ENCODE data around the gene PTPRU. TPM values are rescaled to one million over a fixed set of nuclear protein-coding genes. Genes with fewer than 3 reads are reported as not detected.

The PTPRU gene
- total RNA-seq (10 to 100 TPM; 22.5 to 51.4 (median 28.6) TPM), polyA plus RNA-seq (10 to 100 TPM; 14.5 to 31.4 (median 17.4) TPM)
- long read RNA-seq, donor 1, full-length matches to known transcripts = 4 of 30 reads
- long read RNA-seq, donor 1, partial matches to known transcripts = 19 of 30 reads
- long read RNA-seq, donor 1, other reads (novel, unspliced or antisense) = 7 of 30 reads
- long read RNA-seq, donor 2, full-length matches to known transcripts = 3 of 29 reads
- long read RNA-seq, donor 2, partial matches to known transcripts = 23 of 29 reads
- long read RNA-seq, donor 2, other reads (novel, unspliced or antisense) = 3 of 29 reads

DNA sequence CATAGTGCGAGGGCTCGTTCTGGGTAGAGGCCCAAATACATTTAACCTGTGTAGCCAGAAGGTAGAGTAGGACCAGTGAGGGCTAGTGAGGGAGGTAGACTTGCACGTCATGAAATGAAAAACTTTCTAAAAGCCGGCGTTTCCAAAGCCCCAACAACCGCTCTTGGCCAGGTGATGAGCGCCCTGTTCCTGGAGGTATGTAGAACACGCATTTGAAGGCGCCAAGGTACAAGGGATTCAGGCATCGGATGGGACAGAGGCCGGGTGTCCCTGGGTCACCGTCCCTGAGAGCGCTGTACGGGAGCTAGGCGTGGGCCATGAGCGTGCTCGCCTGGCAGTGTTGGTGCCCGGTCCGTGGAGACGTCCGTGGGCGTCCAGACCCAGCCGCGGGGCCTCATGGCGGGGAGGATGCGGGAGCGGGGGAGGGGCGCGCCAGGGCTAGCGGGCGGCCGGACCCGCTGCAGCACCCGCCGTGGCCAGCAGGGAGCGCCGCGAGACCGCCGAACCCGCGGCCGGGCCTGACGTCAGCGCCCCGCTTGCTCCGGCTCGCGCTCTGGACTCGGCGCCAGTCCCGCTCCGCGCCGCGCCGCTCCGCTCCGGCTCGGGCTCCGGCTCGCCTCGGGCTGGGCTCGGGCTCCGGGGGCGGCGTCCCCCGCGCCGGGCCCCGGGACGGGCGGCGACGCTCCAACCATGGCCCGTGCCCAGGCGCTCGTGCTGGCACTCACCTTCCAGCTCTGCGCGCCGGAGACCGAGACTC, at the start of gene PTPRU:
Gene PTPRU, plus strand, starts transcription at position 568 of the 757 bp plus-strand sequence. Its CDS starts 123 bp downstream, at position 691.
- DNase-seq = peak; percentile 81 to 90
- peak; percentile 80 to 86 (median 80) for ATAC-seq
- no peaks in the 10 kb centered on the region for H3K36me3 ChIP-seq (ENCODE audit: insufficient read depth in 1 of 2, low read depth in 1 of 2)
- H3K9me3 ChIP-seq = no peaks in the 10 kb centered on the region
- peak within 1 kb of the TSS; percentile 83 for H3K4me3 ChIP-seq
- peak within 1 kb of the TSS; percentile 84 for H3K27ac ChIP-seq
- TF ChIP-seq, protein P1, sequence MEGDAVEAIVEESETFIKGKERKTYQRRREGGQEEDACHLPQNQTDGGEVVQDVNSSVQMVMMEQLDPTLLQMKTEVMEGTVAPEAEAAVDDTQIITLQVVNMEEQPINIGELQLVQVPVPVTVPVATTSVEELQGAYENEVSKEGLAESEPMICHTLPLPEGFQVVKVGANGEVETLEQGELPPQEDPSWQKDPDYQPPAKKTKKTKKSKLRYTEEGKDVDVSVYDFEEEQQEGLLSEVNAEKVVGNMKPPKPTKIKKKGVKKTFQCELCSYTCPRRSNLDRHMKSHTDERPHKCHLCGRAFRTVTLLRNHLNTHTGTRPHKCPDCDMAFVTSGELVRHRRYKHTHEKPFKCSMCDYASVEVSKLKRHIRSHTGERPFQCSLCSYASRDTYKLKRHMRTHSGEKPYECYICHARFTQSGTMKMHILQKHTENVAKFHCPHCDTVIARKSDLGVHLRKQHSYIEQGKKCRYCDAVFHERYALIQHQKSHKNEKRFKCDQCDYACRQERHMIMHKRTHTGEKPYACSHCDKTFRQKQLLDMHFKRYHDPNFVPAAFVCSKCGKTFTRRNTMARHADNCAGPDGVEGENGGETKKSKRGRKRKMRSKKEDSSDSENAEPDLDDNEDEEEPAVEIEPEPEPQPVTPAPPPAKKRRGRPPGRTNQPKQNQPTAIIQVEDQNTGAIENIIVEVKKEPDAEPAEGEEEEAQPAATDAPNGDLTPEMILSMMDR (IDR thresholded peaks at IDR 0.05) = peak; percentile 97
- H3K4me1 ChIP-seq = peaks cover 6% of the 10 kb centered on the region
- intact Hi-C loops (cut with DNase I) = loop anchor here (2.0 to 10.0 kb wide), 10 partner anchors 556 to 1539 kb away; no protein-coding TSS in a partner anchor
- no peaks in the 10 kb centered on the region for H3K27me3 ChIP-seq (ENCODE audit: insufficient read depth in 3 of 3, low read length in 2 of 3)
- WGBS, 3 donors = 5 to 7% (median 5%) methylated on average over 63 to 82 of the region's 82 CpGs

DNA sequence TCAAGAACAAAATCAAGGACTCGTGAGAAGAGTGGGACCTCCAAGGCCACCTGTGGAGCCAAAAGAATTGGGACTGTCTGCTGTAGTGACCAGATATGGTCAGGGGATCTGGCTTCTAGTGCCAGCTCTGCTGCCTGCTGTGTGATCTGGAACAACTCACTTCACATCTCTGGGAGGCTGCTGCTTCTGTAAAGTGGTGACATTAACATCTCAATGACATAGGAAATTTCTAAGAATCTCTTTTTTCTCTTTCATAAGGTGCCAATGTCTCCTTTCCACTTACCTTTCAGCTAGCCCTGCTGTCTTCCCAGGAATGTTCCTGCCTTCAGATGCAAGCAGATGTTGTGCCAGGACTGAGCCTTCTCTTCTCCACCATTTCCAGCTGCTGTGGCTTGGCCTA, 49.6 kb upstream of the PTPRU start:
- TF ChIP-seq, protein P1 (IDR thresholded peaks at IDR 0.05) = no peak
- no peak for DNase-seq
- Histone ChIP-seq H3K27me3 (ENCODE audit: insufficient read depth in 3 of 3, low read length in 2 of 3) (no peaks in the 10 kb centered on the region), H3K4me1 (peaks cover 4% of the 10 kb centered on the region), H3K27ac (no peak overlapping the region), H3K36me3 (ENCODE audit: insufficient read depth in 1 of 2, low read depth in 1 of 2) (no peaks in the 10 kb centered on the region), H3K4me3 (no peak overlapping the region), H3K9me3 (no peaks in the 10 kb centered on the region)
- WGBS, 3 donors = 87 to 93% (median 92%) methylated on average over 1 of the region's 1 CpG
- intact Hi-C loops (cut with DNase I) = no loop called here
- ATAC-seq = no peak

DNA sequence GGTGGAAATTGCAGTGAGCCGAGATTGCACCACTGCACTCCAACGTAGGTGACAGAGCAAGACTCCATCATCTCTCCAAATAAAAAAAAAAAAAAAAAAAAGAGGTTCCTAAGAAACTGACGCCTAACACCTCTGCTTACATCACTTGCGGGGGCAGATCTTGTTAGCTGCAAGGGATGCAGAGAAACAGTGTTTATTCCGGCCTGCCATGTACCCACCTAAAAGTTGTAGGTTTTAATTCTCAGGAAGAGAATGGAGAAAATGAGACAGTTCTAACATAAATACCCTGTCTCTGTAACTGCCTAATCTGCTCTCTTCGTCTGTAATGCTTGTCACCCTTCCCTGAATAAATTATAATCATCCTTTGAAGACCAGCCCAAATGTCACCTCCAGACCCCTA, 45.6 kb upstream of the PTPRU start:
- H3K4me3 ChIP-seq = no peak overlapping the region
- DNase-seq (no peak), ATAC-seq (no peak)
- TF ChIP-seq, protein P1 (IDR thresholded peaks at IDR 0.05) = no peak
- peaks cover 4 to 35% of the 10 kb centered on the region in 2 donors for H3K36me3 ChIP-seq (ENCODE audit: insufficient read depth in 1 of 2, low read depth in 1 of 2)
- no peaks in the 10 kb centered on the region for H3K27me3 ChIP-seq (ENCODE audit: insufficient read depth in 3 of 3, low read length in 2 of 3)
- intact Hi-C loops (cut with DNase I) = loop anchor here in 1 of 2 donors (10.0 kb wide), 1 partner anchor 406 kb away; no protein-coding TSS in a partner anchor
- no peaks in the 10 kb centered on the region for H3K9me3 ChIP-seq
- 88 to 98% (median 97%) methylated on average over 6 of the region's 6 CpGs for WGBS, 3 donors
- peaks cover 4% of the 10 kb centered on the region for H3K4me1 ChIP-seq
- no peak overlapping the region for H3K27ac ChIP-seq

DNA sequence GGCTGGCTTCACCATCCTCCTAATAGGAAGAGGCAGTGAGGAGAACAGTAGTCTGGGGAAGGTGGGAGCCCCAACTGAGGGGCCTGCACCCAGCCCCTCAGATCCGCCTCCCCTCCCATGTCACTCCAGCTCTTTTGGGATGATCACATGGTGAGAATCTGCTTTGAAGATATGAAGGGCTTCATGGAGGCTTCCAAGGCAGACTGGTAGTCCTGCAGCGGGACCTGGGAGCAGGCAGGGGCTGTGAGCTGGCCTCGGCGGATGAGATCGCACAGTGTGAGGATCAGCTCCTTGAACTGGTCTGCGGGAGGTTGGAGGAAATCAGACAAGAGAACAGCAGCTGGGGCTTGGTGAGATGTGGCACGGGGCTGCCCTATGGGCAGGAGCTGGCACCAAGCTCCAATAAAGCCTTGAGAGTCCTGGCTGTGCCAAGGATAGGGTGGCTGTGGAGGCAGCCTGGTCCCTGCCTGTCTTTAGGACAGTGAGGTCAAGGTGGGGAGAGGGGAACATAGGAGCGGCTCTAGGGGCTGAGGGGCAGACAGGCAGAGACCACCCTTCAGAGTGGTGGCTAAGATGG, 42.4 kb upstream of the PTPRU start:
- H3K4me1 ChIP-seq = peaks cover 5% of the 10 kb centered on the region
- no peaks in the 10 kb centered on the region for H3K27me3 ChIP-seq (ENCODE audit: insufficient read depth in 3 of 3, low read length in 2 of 3)
- WGBS, 3 donors = 92 to 96% (median 94%) methylated on average over 8 of the region's 8 CpGs
- H3K27ac ChIP-seq = no peak overlapping the region
- intact Hi-C loops (cut with DNase I) = loop anchor here in 1 of 2 donors (10.0 kb wide), 1 partner anchor 409 kb away; no protein-coding TSS in a partner anchor
- no peak overlapping the region for H3K4me3 ChIP-seq
- no peaks in the 10 kb centered on the region for H3K9me3 ChIP-seq
- TF ChIP-seq, protein P1 (IDR thresholded peaks at IDR 0.05) = no peak
- ATAC-seq (no peak), DNase-seq (no peak)
- peaks cover 4 to 51% of the 10 kb centered on the region in 2 donors for H3K36me3 ChIP-seq (ENCODE audit: insufficient read depth in 1 of 2, low read depth in 1 of 2)
